Caco-2 (cell line): Measurements from ENCODE around the gene FOXP1. TPM values are rescaled to one million over a fixed set of nuclear protein-coding genes. Genes with fewer than 3 reads are reported as not detected.

Experiments used
- BruUV-seq: library from RNA; stranded (reverse); fragments of 400-500 nt; replicated peaks from 2 replicates; lab custom pipeline; 2021; lab: Mats Ljungman, UMichigan
- CTCF ChIA-PET: fragments of 300-600 bp; sonication (Branson Sonifier 250); formaldehyde crosslinking; loops from one replicate; lab custom pipeline; 2022; ENCODE audit warnings: antibody characterized with exemption; lab: Charles Lee
- POLR2A ChIA-PET: fragments of 300-600 bp; sonication (Branson Sonifier 250); formaldehyde crosslinking; loops from one replicate; lab custom pipeline; 2022; ENCODE audit warnings: antibody characterized with exemption; lab: Charles Lee
- DNase-seq, 2 experiments: peaks; one replicate each; pipeline versions ENCODE4 v3.0.0 to v3.0.0-alpha.2; 2020 to 2022
- H3K27me3 ChIP-seq: replicated peaks from 2 replicates; pipeline ENCODE4 v1.6.0; 2011; ENCODE audit warnings: low read length; ENCODE audit not compliant: control insufficient read depth, insufficient read depth
- H3K36me3 ChIP-seq: 2 replicates; pipeline ENCODE4 v1.5.1; 2011; ENCODE audit warnings: low read length; ENCODE audit not compliant: control insufficient read depth, insufficient read depth
- H3K4me1 ChIP-seq: fragments of 250-450 bp; sonication (Bioruptor Pico); 2 replicates; pipeline ENCODE4 v1.5.1; 2020; ENCODE audit warnings: mild to moderate bottlenecking
- H3K4me3 ChIP-seq: 2 replicates; pipeline ENCODE4 v1.5.1; 2011; ENCODE audit warnings: low read depth, mild to moderate bottlenecking, control low read depth, low read length
- H3K9me3 ChIP-seq: fragments of 250-450 bp; sonication (Bioruptor Pico); 2 replicates; pipeline ENCODE4 v1.5.1; 2020; ENCODE audit warnings: mild to moderate bottlenecking, moderate library complexity
- H3K27ac Mint-ChIP-seq: one replicate; pipeline ENCODE4 v1.8.0; 2022; ENCODE audit warnings: mixed read lengths; ENCODE audit not compliant: unreplicated experiment
- H3K27me3 Mint-ChIP-seq: one replicate; pipeline ENCODE4 v1.8.0; 2022; ENCODE audit warnings: mixed read lengths; ENCODE audit not compliant: insufficient read depth, unreplicated experiment
- H3K36me3 Mint-ChIP-seq: one replicate; pipeline ENCODE4 v1.8.0; 2022; ENCODE audit warnings: mild to moderate bottlenecking, mixed read lengths; ENCODE audit not compliant: insufficient read depth, unreplicated experiment
- H3K4me1 Mint-ChIP-seq: one replicate; pipeline ENCODE4 v1.8.0; 2022; ENCODE audit warnings: low read depth, mixed read lengths; ENCODE audit not compliant: unreplicated experiment
- H3K4me3 Mint-ChIP-seq: one replicate; pipeline ENCODE4 v1.8.0; 2022; ENCODE audit warnings: mild to moderate bottlenecking, moderate library complexity, mixed read lengths; ENCODE audit not compliant: unreplicated experiment
- H3K9me3 Mint-ChIP-seq: one replicate; pipeline ENCODE4 v1.8.0; 2022; ENCODE audit warnings: mixed read lengths; ENCODE audit not compliant: unreplicated experiment
- CTCF ChIP-seq, 2 experiments: fragments of 200-600 bp in 1 of 2; IDR thresholded peaks; 1 replicate in 1 of 2; 2 replicates in 1 of 2; pipeline versions ENCODE4 v1.5.1 to v1.8.0; 2011 to 2022; ENCODE audit warnings: antibody characterized with exemption in 1 of 2, control low read depth in 1 of 2, inconsistent platforms in 1 of 2, low read depth in 1 of 2, low read length in 1 of 2, mild to moderate bottlenecking in 1 of 2, moderate library complexity in 1 of 2; ENCODE audit not compliant: insufficient read depth in 1 of 2, severe bottlenecking in 1 of 2, unreplicated experiment in 1 of 2
- intact Hi-C: fragments of 100-400 bp; cut with micrococcal nuclease; formaldehyde crosslinking; loops from one replicate; pipeline ENCODE4 v1.10.0; 2022; ENCODE audit not compliant: unreplicated experiment
- total RNA-seq: library from RNA; stranded (reverse); gene quantifications from 2 replicates; pipeline ENCODE4 v1.2.3, GENCODE V29; 2022

FOXP1 gene
- total RNA-seq, 1 experiment from 2014 or later: 131 TPM

GRCh38 chr3:71145954-71146353 lies 437.6 kb downstream of the FOXP1 start:
- BruUV-seq: no TSS peak
- Histone ChIP-seq H3K9me3 (no peaks in the 10 kb centered on the region), H3K27me3 (no peaks in the 10 kb centered on the region), H3K4me1 (peaks cover 39% of the 10 kb centered on the region), H3K36me3 (no peaks in the 10 kb centered on the region), H3K4me3 (no peak overlapping the region)
- Mint-ChIP-seq H3K4me3 (no peak overlapping the region), H3K36me3 (peaks cover 12% of the 10 kb centered on the region), H3K27ac (no peak overlapping the region), H3K4me1 (peaks cover 48% of the 10 kb centered on the region), H3K27me3 (no peaks in the 10 kb centered on the region), H3K9me3 (no peaks in the 10 kb centered on the region)
- DNase-seq: no peak
- ChIA-PET CTCF (no interaction called here), POLR2A (no interaction called here)
- intact Hi-C loops: no loop called here
- TF ChIP-seq CTCF (IDR thresholded peaks at IDR 0.05; ENCODE audit: insufficient read depth in 1 of 2, low read depth in 1 of 2, low read length in 1 of 2, severe bottlenecking in 1 of 2, unreplicated experiment in 1 of 2): no peak

GRCh38 chr3:71144525-71145253 lies 438.8 kb downstream of the FOXP1 start:
- Histone ChIP-seq H3K4me3 (no peak overlapping the region), H3K36me3 (no peaks in the 10 kb centered on the region), H3K4me1 (peaks cover 49% of the 10 kb centered on the region), H3K27me3 (no peaks in the 10 kb centered on the region), H3K9me3 (no peaks in the 10 kb centered on the region)
- peak overlapping the region; percentile 33 for H3K27ac Mint-ChIP-seq
- no peak for TF ChIP-seq CTCF (IDR thresholded peaks at IDR 0.05; ENCODE audit: insufficient read depth in 1 of 2, low read depth in 1 of 2, low read length in 1 of 2, severe bottlenecking in 1 of 2, unreplicated experiment in 1 of 2)
- ChIA-PET CTCF (interaction anchor here (0.5 kb wide), 1 partner anchor 1725 kb away, joined by 3 read pairs; no protein-coding TSS in a partner anchor), POLR2A (interaction anchor here (0.6 kb wide), 1 partner anchor 10 kb away, joined by 7 read pairs; no protein-coding TSS in a partner anchor)
- peaks cover 46% of the 10 kb centered on the region for H3K4me1 Mint-ChIP-seq
- no peak overlapping the region for H3K4me3 Mint-ChIP-seq
- H3K27me3 Mint-ChIP-seq: no peaks in the 10 kb centered on the region
- intact Hi-C loops: no loop called here
- H3K36me3 Mint-ChIP-seq: peaks cover 12% of the 10 kb centered on the region
- no peaks in the 10 kb centered on the region for H3K9me3 Mint-ChIP-seq
- no peak for DNase-seq
- BruUV-seq: no TSS peak

- H3K4me3 Mint-ChIP-seq: no peak overlapping the region
- H3K27ac Mint-ChIP-seq: peak overlapping the region; percentile 33
- H3K27me3 ChIP-seq: no peaks in the 10 kb centered on the region
- TF ChIP-seq CTCF (IDR thresholded peaks at IDR 0.05; ENCODE audit: insufficient read depth in 1 of 2, low read depth in 1 of 2, low read length in 1 of 2, severe bottlenecking in 1 of 2, unreplicated experiment in 1 of 2): no peak
- peaks cover 43% of the 10 kb centered on the region for H3K4me1 ChIP-seq
- no peak overlapping the region for H3K4me3 ChIP-seq
- POLR2A ChIA-PET: no interaction called here
- H3K36me3 Mint-ChIP-seq: peaks cover 6% of the 10 kb centered on the region
- CTCF ChIA-PET: no interaction called here
- no TSS peak for BruUV-seq
- peaks cover 39% of the 10 kb centered on the region for H3K4me1 Mint-ChIP-seq
- no peaks in the 10 kb centered on the region for H3K9me3 Mint-ChIP-seq
- H3K27me3 Mint-ChIP-seq: no peaks in the 10 kb centered on the region
- H3K9me3 ChIP-seq: no peaks in the 10 kb centered on the region
- H3K36me3 ChIP-seq: no peaks in the 10 kb centered on the region
- intact Hi-C loops: no loop called here
- no peak for DNase-seq
Observed at GRCh38 chr3:71143493-71143892, 440.0 kb downstream of the FOXP1 start.
